Testis (tissue), 3 donors: ENCODE results near the gene GPLD1. TPM values are rescaled to one million over a fixed set of nuclear protein-coding genes. Genes with fewer than 3 reads are reported as not detected.

Source experiments
- DNase-seq: peaks from one replicate; pipeline ENCODE4 v3.0.0-alpha.2; 2019
- H3K27ac ChIP-seq, 2 donors: fragments of 200-600 bp; sonication (generic); one replicate each; pipeline ENCODE4 v1.5.1; 2019
- H3K27me3 ChIP-seq: fragments of 200-600 bp; sonication (generic); one replicate; pipeline ENCODE4 v1.5.1; 2019
- H3K36me3 ChIP-seq: fragments of 200-600 bp; sonication (generic); one replicate; pipeline ENCODE4 v1.5.1; 2017; ENCODE audit warnings: low read depth; ENCODE audit errors: missing control alignments
- H3K4me1 ChIP-seq: fragments of 200-600 bp; sonication (generic); one replicate; pipeline ENCODE4 v1.5.1; 2019
- H3K4me3 ChIP-seq, 2 donors: fragments of 200-600 bp; sonication (generic); one replicate each; pipeline ENCODE4 v1.5.1; 2017 to 2019
- H3K9me3 ChIP-seq: fragments of 200-600 bp; sonication (generic); one replicate; pipeline ENCODE4 v1.5.1; 2017
- POLR2A ChIP-seq: fragments of 450-650 bp; IDR thresholded peaks from one replicate; pipeline ENCODE4 v1.6.1; 2017; ENCODE audit warnings: antibody characterized with exemption, mild to moderate bottlenecking, moderate library complexity
- WGBS, 2 donors: methylation state at CpG; one replicate each; pipeline ENCODE4 v1.1.5; 2018; 5-methylcytosine and 5-hydroxymethylcytosine counted together
- intact Hi-C: fragments of 100-400 bp; cut with DNase I; formaldehyde crosslinking; loops from one replicate; pipeline ENCODE4 v1.15.1; 2023; ENCODE audit warnings: low total_unique reads
- polyA plus RNA-seq: library from polyadenylated mRNA; stranded (reverse); fragments of 350-450 nt; fragmentation: Illumina TruSeq; extraction: RNeasy Lipid Tissue Mini Kit (QIAGEN cat#74804); gene quantifications from one replicate; pipeline ENCODE4 v1.2.3, GENCODE V29; 2014; ENCODE audit warnings: low read depth, low replicate concordance; ENCODE audit not compliant: insufficient read depth
- total RNA-seq, 2 donors: library from RNA; depleted of rRNA; stranded (reverse); fragments of >200 nt; gene quantifications; one replicate each; pipeline ENCODE4 v1.2.3, GENCODE V29; 2016
- TF ChIP-seq, protein P1 (sequence below), 3 experiments: fragments of 450-650 bp in 2 of 3; fragments of 200-600 bp in 1 of 3; sonication (generic) in 1 of 3; IDR thresholded peaks; one replicate each; pipeline ENCODE4 v1.5.1; 2016 to 2019; ENCODE audit warnings: antibody characterized with exemption in 3 of 3, mild to moderate bottlenecking in 2 of 3, moderate library complexity in 1 of 3

GPLD1 gene
- total and polyA plus RNA-seq, 3 donors from 2014 or later = 3.9 to 15.6 (median 10.7) TPM

DNA sequence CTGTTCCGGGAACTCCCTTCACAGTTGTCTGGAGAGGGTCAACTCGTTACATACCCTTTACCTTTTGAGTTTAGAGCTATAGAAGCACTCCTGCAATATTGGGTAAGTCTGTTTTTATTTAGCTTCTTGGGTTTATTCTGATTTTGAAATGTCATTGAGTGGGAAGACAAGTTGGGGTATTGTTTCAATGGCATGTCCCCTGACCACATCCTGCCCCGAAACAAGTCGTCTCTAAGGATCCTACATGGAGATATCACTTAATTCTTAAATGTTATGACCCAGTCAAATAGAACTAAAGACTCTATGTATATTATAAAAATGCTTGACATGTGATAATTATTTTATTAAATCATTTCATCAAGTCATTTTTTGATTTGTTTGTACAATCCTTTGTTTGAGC lies 77.1 kb downstream of the GPLD1 start:
- H3K27me3 ChIP-seq = no peaks in the 10 kb centered on the region
- intact Hi-C loops = no loop called here
- TF ChIP-seq, protein P1, sequence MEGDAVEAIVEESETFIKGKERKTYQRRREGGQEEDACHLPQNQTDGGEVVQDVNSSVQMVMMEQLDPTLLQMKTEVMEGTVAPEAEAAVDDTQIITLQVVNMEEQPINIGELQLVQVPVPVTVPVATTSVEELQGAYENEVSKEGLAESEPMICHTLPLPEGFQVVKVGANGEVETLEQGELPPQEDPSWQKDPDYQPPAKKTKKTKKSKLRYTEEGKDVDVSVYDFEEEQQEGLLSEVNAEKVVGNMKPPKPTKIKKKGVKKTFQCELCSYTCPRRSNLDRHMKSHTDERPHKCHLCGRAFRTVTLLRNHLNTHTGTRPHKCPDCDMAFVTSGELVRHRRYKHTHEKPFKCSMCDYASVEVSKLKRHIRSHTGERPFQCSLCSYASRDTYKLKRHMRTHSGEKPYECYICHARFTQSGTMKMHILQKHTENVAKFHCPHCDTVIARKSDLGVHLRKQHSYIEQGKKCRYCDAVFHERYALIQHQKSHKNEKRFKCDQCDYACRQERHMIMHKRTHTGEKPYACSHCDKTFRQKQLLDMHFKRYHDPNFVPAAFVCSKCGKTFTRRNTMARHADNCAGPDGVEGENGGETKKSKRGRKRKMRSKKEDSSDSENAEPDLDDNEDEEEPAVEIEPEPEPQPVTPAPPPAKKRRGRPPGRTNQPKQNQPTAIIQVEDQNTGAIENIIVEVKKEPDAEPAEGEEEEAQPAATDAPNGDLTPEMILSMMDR (IDR thresholded peaks at IDR 0.05) = no peak
- no peak for TF ChIP-seq POLR2A
- no peak for DNase-seq
- 94 to 99% methylated on average over 4 of the region's 4 CpGs for WGBS, 2 donors
- no peaks in the 10 kb centered on the region for H3K36me3 ChIP-seq
- H3K4me1 ChIP-seq = no peaks in the 10 kb centered on the region
- H3K27ac ChIP-seq = no peak overlapping the region
- H3K9me3 ChIP-seq = no peaks in the 10 kb centered on the region
- H3K4me3 ChIP-seq = no peak overlapping the region

DNA sequence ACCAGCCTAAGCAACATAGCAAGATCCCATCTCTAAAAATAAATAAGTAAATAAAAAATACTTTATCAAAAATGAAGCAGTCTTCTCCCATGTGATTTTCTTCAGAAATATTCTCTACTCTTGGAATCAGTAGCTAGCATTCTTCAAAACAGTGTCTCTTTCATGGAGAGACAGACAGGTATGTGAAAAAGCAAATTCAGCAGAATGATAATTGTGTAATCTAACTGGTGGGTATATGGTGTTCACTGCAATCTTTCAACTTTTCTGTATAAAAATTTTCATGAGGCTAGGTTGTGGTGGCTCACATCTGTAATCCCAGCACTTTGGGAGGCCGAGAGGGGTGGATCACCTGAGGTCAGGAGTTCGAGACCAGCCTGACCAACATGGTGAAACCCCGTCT lies 78.8 kb downstream of the GPLD1 start:
- H3K27me3 ChIP-seq = no peaks in the 10 kb centered on the region
- H3K36me3 ChIP-seq = no peaks in the 10 kb centered on the region
- no peaks in the 10 kb centered on the region for H3K9me3 ChIP-seq
- H3K4me3 ChIP-seq = no peak overlapping the region
- no peak for DNase-seq
- 89 to 97% methylated on average over 3 of the region's 3 CpGs for WGBS, 2 donors
- H3K4me1 ChIP-seq = no peaks in the 10 kb centered on the region
- no peak overlapping the region for H3K27ac ChIP-seq
- no peak for TF ChIP-seq POLR2A
- TF ChIP-seq, protein P1 (IDR thresholded peaks at IDR 0.05) = no peak
- intact Hi-C loops = no loop called here

DNA sequence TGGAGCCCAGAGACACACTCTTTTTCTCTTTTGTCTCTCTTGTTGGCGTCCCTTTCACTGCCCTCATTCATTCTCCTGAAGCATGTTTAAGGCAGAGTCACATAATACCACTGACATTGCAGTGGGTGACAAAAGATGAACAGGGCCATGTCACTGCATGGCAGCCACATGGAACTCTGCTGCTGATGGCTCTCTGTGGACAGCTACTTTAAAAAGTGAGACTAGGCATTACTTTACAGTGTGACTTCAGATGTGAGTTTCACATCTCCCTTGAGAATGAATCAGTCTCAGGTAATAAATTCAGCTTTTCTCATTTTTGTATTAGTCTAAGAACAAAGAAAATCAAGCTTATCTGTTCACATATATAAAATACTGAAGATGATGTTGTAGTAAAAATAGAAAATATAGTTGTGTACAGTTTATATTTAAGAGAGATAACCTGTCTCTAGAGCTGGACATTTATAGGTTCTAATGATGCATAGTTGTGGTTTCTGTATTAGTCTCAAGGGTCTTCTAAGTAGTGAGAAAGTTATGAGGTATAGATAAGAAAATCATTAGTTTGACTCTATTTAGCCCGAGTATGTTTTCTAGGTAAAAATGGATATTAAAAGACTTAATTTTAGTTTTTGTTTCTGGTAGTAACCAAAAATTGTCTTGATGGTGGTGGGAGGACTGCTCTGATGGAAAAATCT lies 80.5 kb downstream of the GPLD1 start:
- Histone ChIP-seq H3K9me3 (no peaks in the 10 kb centered on the region), H3K27ac (no peak overlapping the region), H3K4me3 (no peak overlapping the region), H3K36me3 (no peaks in the 10 kb centered on the region), H3K4me1 (peaks cover 4% of the 10 kb centered on the region), H3K27me3 (no peaks in the 10 kb centered on the region)
- no peak for DNase-seq
- TF ChIP-seq POLR2A = no peak
- TF ChIP-seq, protein P1 (IDR thresholded peaks at IDR 0.05) = no peak
- intact Hi-C loops = no loop called here
- WGBS, 2 donors = 85 to 86% methylated on average over 2 of the region's 2 CpGs

DNA sequence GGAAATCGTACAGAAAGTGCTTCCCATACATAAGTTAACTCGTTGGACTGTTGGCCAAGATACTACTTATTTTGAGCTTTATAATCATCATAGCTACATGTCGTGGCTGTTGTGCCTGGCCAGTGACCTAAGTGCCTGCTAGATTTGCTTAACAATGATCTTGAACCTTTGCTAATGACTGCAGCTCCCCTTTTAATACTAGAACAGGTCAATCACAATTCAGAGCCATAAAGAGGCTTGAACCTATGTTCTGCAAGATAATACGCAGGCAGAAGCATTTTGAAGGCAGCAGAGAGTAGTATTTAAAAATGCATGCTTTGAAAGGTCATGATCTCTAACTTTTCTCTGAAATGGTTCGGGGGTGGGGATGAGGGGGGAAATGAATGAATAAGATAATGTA lies 84.1 kb downstream of the GPLD1 start:
- intact Hi-C loops = no loop called here
- Histone ChIP-seq H3K27ac (no peak overlapping the region), H3K4me1 (peaks cover 4% of the 10 kb centered on the region), H3K36me3 (no peaks in the 10 kb centered on the region), H3K4me3 (no peak overlapping the region), H3K9me3 (no peaks in the 10 kb centered on the region), H3K27me3 (no peaks in the 10 kb centered on the region)
- TF ChIP-seq, protein P1 (IDR thresholded peaks at IDR 0.05) = no peak
- TF ChIP-seq POLR2A = no peak
- WGBS, 2 donors = 88 to 90% methylated on average over 5 of the region's 5 CpGs
- no peak for DNase-seq

DNA sequence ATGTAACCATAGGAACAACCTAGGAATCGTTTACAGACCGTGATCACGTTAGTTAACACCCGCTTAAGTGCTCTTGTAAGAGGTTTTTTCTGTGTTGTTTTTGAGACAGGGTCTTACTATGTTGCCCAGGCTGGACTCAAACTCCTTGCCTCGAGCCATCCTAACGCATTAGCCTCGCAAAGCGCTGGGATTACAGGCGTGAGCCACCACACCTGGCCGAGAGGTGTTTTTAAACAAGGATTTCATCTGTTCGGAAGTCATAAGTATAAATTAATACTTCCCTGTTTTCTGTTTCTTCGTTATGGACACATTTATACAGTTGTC lies 85.9 kb downstream of the GPLD1 start:
- TF ChIP-seq POLR2A = no peak
- TF ChIP-seq, protein P1 (IDR thresholded peaks at IDR 0.05) = no peak
- WGBS, 2 donors = 5 to 6% methylated on average over 12 of the region's 12 CpGs
- Histone ChIP-seq H3K4me1 (peaks cover 4% of the 10 kb centered on the region), H3K9me3 (no peaks in the 10 kb centered on the region), H3K27me3 (no peaks in the 10 kb centered on the region), H3K36me3 (no peaks in the 10 kb centered on the region), H3K27ac (peak overlapping the region; percentile 40 to 84), H3K4me3 (peak overlapping the region; percentile 89 to 98)
- intact Hi-C loops = no loop called here
- DNase-seq = no peak
